ENCODE results near the gene FTCD.
"Not testable (repeated sequence)": the region's sequence is repeated elsewhere in the genome, so short reads cannot be mapped to it uniquely, and the experiment has no call there.

FTCD gene

GRCh38 chr21:46188226-46189212, 33.1 kb upstream of the FTCD start:
- peak; percentile 3 for DNase-seq

GRCh38 chr21:46187814-46188213, 32.4 kb upstream of the FTCD start:
- DNase-seq, result no peak

GRCh38 chr21:46187261-46187660, 31.9 kb upstream of the FTCD start:
- no peak for DNase-seq

- DNase-seq, result no peak
Measured at GRCh38 chr21:46185716-46186115, 30.3 kb upstream of the FTCD start.

- DNase-seq, result no peak
Measured at GRCh38 chr21:46184625-46185555, 29.5 kb upstream of the FTCD start.

- no peak for DNase-seq
Measured at GRCh38 chr21:46183910-46184624, 28.7 kb upstream of the FTCD start, which contains the start of gene SPATC1L. Gene SPATC1L (minus strand): TSS chr21:46184459. CDS start chr21:46182816, 1,643 bp downstream.

GRCh38 chr21:46183337-46183909, 28.0 kb upstream of the FTCD start:
- DNase-seq, result not testable (repeated sequence)

GRCh38 chr21:46182548-46183336, 27.4 kb upstream of the FTCD start:
- no peak for DNase-seq

GRCh38 chr21:46181953-46182547, 26.7 kb upstream of the FTCD start:
- DNase-seq, result no peak

- no peak for DNase-seq
Measured at GRCh38 chr21:46181436-46181835, 26.1 kb upstream of the FTCD start.

GRCh38 chr21:46180778-46181391, 25.5 kb upstream of the FTCD start:
- no peak for DNase-seq

- no peak for DNase-seq
Measured at GRCh38 chr21:46180079-46180722, 24.8 kb upstream of the FTCD start.

GRCh38 chr21:46179708-46180078, 24.3 kb upstream of the FTCD start:
- DNase-seq, result no peak

GRCh38 chr21:46178961-46179360, 23.6 kb upstream of the FTCD start:
- no peak for DNase-seq

- DNase-seq, result not testable (repeated sequence)
Measured at GRCh38 chr21:46176443-46177129, 21.2 kb upstream of the FTCD start.

- no peak for DNase-seq
Measured at GRCh38 chr21:46173573-46173972, 18.2 kb upstream of the FTCD start.

- no peak for DNase-seq
Measured at GRCh38 chr21:46172863-46173528, 17.6 kb upstream of the FTCD start.

GRCh38 chr21:46171996-46172862, 16.9 kb upstream of the FTCD start:
- DNase-seq, result no peak
